22Rv1 (cell line): ENCODE data around the gene NXPH1.

Experiments used
- CTCF ChIP-seq: fragments of 450-650 bp; IDR thresholded peaks from 2 replicates; pipeline ENCODE4 v1.5.1; 2017; ENCODE audit warnings: mild to moderate bottlenecking
- ZFX ChIP-seq: fragments of 450-650 bp; IDR thresholded peaks from 2 replicates; pipeline ENCODE4 v1.6.1; 2017; ENCODE audit warnings: antibody characterized with exemption, borderline replicate concordance

- TF ChIP-seq CTCF (peak; percentile 83), ZFX (no peak)
These were observed at the start of gene NXPH1 for GRCh38 chr7:8433477-8434289.
